IMR-90 (cell line): ENCODE data around the gene FAM124A. TPM values are rescaled to one million over a fixed set of nuclear protein-coding genes. Genes with fewer than 3 reads are reported as not detected.

Experiments
- ATAC-seq: fragments of 200-7000 bp; cut with Tn5 transposase; 2 replicates; pipeline ENCODE4 v1.9.1; 2020; ENCODE audit warnings: low read depth, mild to moderate bottlenecking, moderate library complexity
- BruUV-seq: library from RNA; stranded (reverse); fragments of 400-500 nt; replicated peaks from 2 replicates; lab custom pipeline; 2021; lab: Mats Ljungman, UMichigan
- CTCF ChIA-PET: fragments of 300-600 bp; formaldehyde crosslinking; extraction: SDS; loops from one replicate; lab custom pipeline; 2021; ENCODE audit warnings: antibody characterized with exemption; lab: Yijun Ruan, JAX
- POLR2A ChIA-PET: fragments of 300-600 bp; sonication (Branson Sonifier 250); formaldehyde crosslinking; loops from one replicate; lab custom pipeline; 2022; ENCODE audit warnings: antibody characterized with exemption; ENCODE audit not compliant: unreplicated experiment; lab: Charles Lee
- DNase-seq: peaks from one replicate; pipeline ENCODE4 v3.0.0; 2013
- H2AFZ ChIP-seq: replicated peaks from 2 replicates; pipeline ENCODE3; 2013; ENCODE audit warnings: low read length, mild to moderate bottlenecking; ENCODE audit not compliant: poor library complexity
- H2AK5ac ChIP-seq: 2 replicates; pipeline ENCODE4 v1.6.1; 2013; ENCODE audit warnings: low read depth, low read length, inconsistent platforms
- H2AK9ac ChIP-seq: replicated peaks from 2 replicates; pipeline ENCODE3; 2013; ENCODE audit warnings: mild to moderate bottlenecking, low read depth, low read length, moderate library complexity; ENCODE audit not compliant: poor library complexity
- H2BK120ac ChIP-seq: 2 replicates; pipeline ENCODE4 v1.6.1; 2013; ENCODE audit warnings: low read depth, low read length, inconsistent platforms
- H2BK15ac ChIP-seq: 3 replicates; pipeline ENCODE4 v1.6.1; 2013; ENCODE audit warnings: low read depth, low read length, inconsistent platforms
- H2BK20ac ChIP-seq: 2 replicates; pipeline ENCODE4 v1.6.1; 2013; ENCODE audit warnings: low read depth, mild to moderate bottlenecking, inconsistent platforms, low read length, moderate library complexity
- H2BK5ac ChIP-seq: 2 replicates; pipeline ENCODE4 v1.6.1; 2013; ENCODE audit warnings: mild to moderate bottlenecking, low read depth, low read length, inconsistent platforms; ENCODE audit not compliant: poor library complexity, severe bottlenecking
- H3K14ac ChIP-seq: replicated peaks from 2 replicates; pipeline ENCODE4 v1.6.1; 2013; ENCODE audit warnings: low read depth, low read length, inconsistent platforms
- H3K18ac ChIP-seq: 2 replicates; pipeline ENCODE4 v1.6.1; 2013; ENCODE audit warnings: low read depth, low read length, control low read depth
- H3K23ac ChIP-seq: 2 replicates; pipeline ENCODE4 v1.6.1; 2013; ENCODE audit warnings: low read depth, low read length, inconsistent platforms
- H3K27ac ChIP-seq: 2 replicates; pipeline ENCODE4 v1.5.1; 2013; ENCODE audit warnings: mild to moderate bottlenecking, control low read depth, low read length; ENCODE audit not compliant: insufficient read depth
- H3K27me3 ChIP-seq: 2 replicates; pipeline ENCODE4 v1.6.1; 2013; ENCODE audit warnings: low read length; ENCODE audit not compliant: control insufficient read depth, insufficient read depth
- H3K36me3 ChIP-seq: 2 replicates; pipeline ENCODE4 v1.6.1; 2013; ENCODE audit warnings: low read length, mixed read lengths; ENCODE audit not compliant: control insufficient read depth, insufficient read depth
- H3K4ac ChIP-seq: 2 replicates; pipeline ENCODE4 v1.6.1; 2013; ENCODE audit warnings: low read depth, low read length, inconsistent platforms
- H3K4me1 ChIP-seq: 2 replicates; pipeline ENCODE4 v1.6.1; 2013; ENCODE audit warnings: low read length, mixed read lengths; ENCODE audit not compliant: control insufficient read depth, insufficient read depth
- H3K4me2 ChIP-seq: 2 replicates; pipeline ENCODE4 v1.6.1; 2013; ENCODE audit warnings: low read depth, mild to moderate bottlenecking, control low read depth, low read length, moderate library complexity
- H3K4me3 ChIP-seq: 2 replicates; pipeline ENCODE4 v1.5.1; 2013; ENCODE audit warnings: low read depth, mild to moderate bottlenecking, control low read depth, low read length, moderate library complexity; ENCODE audit not compliant: insufficient read depth
- H3K56ac ChIP-seq: 2 replicates; pipeline ENCODE4 v1.6.1; 2013; ENCODE audit warnings: low read length, inconsistent platforms; ENCODE audit not compliant: insufficient read depth; ENCODE audit errors: extremely low read depth
- H3K79me1 ChIP-seq, 2 experiments: 2 replicates each; pipeline ENCODE4 v1.6.1; 2013; ENCODE audit warnings: low read length in 2 of 2, inconsistent platforms in 1 of 2, low read depth in 1 of 2
- H3K9ac ChIP-seq: 2 replicates; pipeline ENCODE4 v1.6.1; 2013; ENCODE audit warnings: low read depth, low read length, control low read depth
- H3K9me1 ChIP-seq: 2 replicates; pipeline ENCODE4 v1.6.1; 2013; ENCODE audit warnings: low read length, inconsistent platforms; ENCODE audit not compliant: insufficient read depth
- H3K9me3 ChIP-seq: 2 replicates; pipeline ENCODE4 v1.6.1; 2013; ENCODE audit warnings: low read length; ENCODE audit not compliant: control insufficient read depth, insufficient read depth
- H4K20me1 ChIP-seq: 2 replicates; pipeline ENCODE4 v1.6.1; 2013; ENCODE audit warnings: low read length, inconsistent platforms; ENCODE audit not compliant: insufficient read depth
- H4K5ac ChIP-seq: 2 replicates; pipeline ENCODE4 v1.6.1; 2013; ENCODE audit warnings: mild to moderate bottlenecking, low read depth, low read length, control low read depth
- H4K8ac ChIP-seq, 2 experiments: 2 replicates each; pipeline ENCODE4 v1.6.1; 2013; ENCODE audit warnings: low read depth in 2 of 2, low read length in 2 of 2, control low read depth in 1 of 2, inconsistent platforms in 1 of 2
- H4K91ac ChIP-seq: 2 replicates; pipeline ENCODE4 v1.6.1; 2013; ENCODE audit warnings: low read depth, low read length, inconsistent platforms; ENCODE audit not compliant: insufficient read depth
- BHLHE40 ChIP-seq: fragments of 150-350 bp; IDR thresholded peaks from 2 replicates; pipeline ENCODE4 v1.6.1; 2016; ENCODE audit warnings: mild to moderate bottlenecking, low read depth, low read length
- CHD1 ChIP-seq: IDR thresholded peaks from 2 replicates; pipeline ENCODE4 v1.6.1; 2012; ENCODE audit warnings: low read depth, low read length, improper control_type of control experiment
- CTCF ChIP-seq: conservative IDR thresholded peaks from 2 replicates; pipeline ENCODE4 v1.5.1; 2012; ENCODE audit warnings: mild to moderate bottlenecking, low read depth, low read length, improper control_type of control experiment
- ELK1 ChIP-seq: fragments of 150-350 bp; IDR thresholded peaks from 2 replicates; pipeline ENCODE4 v1.6.1; 2016; ENCODE audit warnings: low read depth, mild to moderate bottlenecking, low read length, moderate library complexity, borderline replicate concordance
- MAFK ChIP-seq: IDR thresholded peaks from 2 replicates; pipeline ENCODE4 v1.6.1; 2012; ENCODE audit warnings: low read depth, low read length, improper control_type of control experiment
- MAZ ChIP-seq: IDR thresholded peaks from 2 replicates; pipeline ENCODE4 v1.6.1; 2012; ENCODE audit warnings: low read depth, mild to moderate bottlenecking, low read length, improper control_type of control experiment, moderate library complexity, borderline replicate concordance
- POLR2A ChIP-seq: IDR thresholded peaks from 2 replicates; pipeline ENCODE4 v1.6.1; 2012; ENCODE audit warnings: mild to moderate bottlenecking, low read depth, low read length
- RCOR1 ChIP-seq: IDR thresholded peaks from 2 replicates; pipeline ENCODE4 v1.6.1; 2012; ENCODE audit warnings: mild to moderate bottlenecking, low read length, improper control_type of control experiment; ENCODE audit not compliant: insufficient replicate concordance
- RFX5 ChIP-seq: IDR thresholded peaks from 2 replicates; pipeline ENCODE4 v1.8.0; 2012; ENCODE audit warnings: low read depth, mild to moderate bottlenecking, low read length, moderate library complexity
- WGBS, 2 experiments: methylation state at CpG; one replicate each; pipeline versions ENCODE4 v1.1.5 to v1.1.7; 2013; ENCODE audit warnings: missing lambda C conversion rate in 2 of 2; ENCODE audit not compliant: insufficient read length in 1 of 2; ENCODE audit errors: extremely low coverage in 2 of 2; 5-methylcytosine and 5-hydroxymethylcytosine counted together
- dilution Hi-C: fragments of 300-500 bp; cut with HindIII; formaldehyde crosslinking; loops from one replicate; pipeline ENCODE4 v1.14.3; 2018; ENCODE audit warnings: low sequenced_read_pairs; ENCODE audit not compliant: unreplicated experiment
- in situ Hi-C: fragments of 300-500 bp; cut with MboI; formaldehyde crosslinking; loops from 3 replicates; pipeline ENCODE4 v1.14.3; 2019; ENCODE audit warnings: low sequenced_read_pairs, inconsistent platforms, mixed read lengths
- intact Hi-C: fragments of 100-400 bp; cut with micrococcal nuclease; formaldehyde crosslinking; loops from 2 replicates; pipeline ENCODE4 v1.10.0; 2022
- polyA plus RNA-seq, 3 experiments: library from polyadenylated mRNA; depleted of rRNA; stranded (reverse); fragments of >200 nt; gene quantifications; 2 replicates each; pipeline ENCODE4 v1.2.3, GENCODE V29; 2012; ENCODE audit warnings: low replicate concordance in 1 of 3
- total RNA-seq: library from RNA; depleted of rRNA; stranded (reverse); fragments of >200 nt; gene quantifications from 2 replicates; pipeline ENCODE4 v1.2.3, GENCODE V29; 2012

Gene FAM124A
- total and polyA plus RNA-seq, 2 of the 4 experiments (the other 2 are of a cell fraction) = 0.03 TPM; not detected in 1

- Histone ChIP-seq H3K9me1 (no peaks in the 10 kb centered on the region), H3K4me1 (no peaks in the 10 kb centered on the region), H2BK15ac (no peak overlapping the region), H3K4me2 (no peak overlapping the region), H3K4ac (no peak overlapping the region), H4K20me1 (no peaks in the 10 kb centered on the region), H3K27me3 (peaks cover 4% of the 10 kb centered on the region), H3K56ac (no peak overlapping the region), H2AK9ac (no peak overlapping the region), H3K79me1 (no peaks in the 10 kb centered on the region), H3K4me3 (no peak overlapping the region), H2AK5ac (no peak overlapping the region), H2AFZ (no peak overlapping the region), H4K5ac (no peak overlapping the region), H2BK5ac (no peak overlapping the region), H3K36me3 (no peaks in the 10 kb centered on the region), H3K9me3 (no peaks in the 10 kb centered on the region), H4K91ac (no peak overlapping the region), H3K27ac (no peak overlapping the region), H3K9ac (no peak overlapping the region), H2BK120ac (no peak overlapping the region), H3K18ac (no peak overlapping the region), H3K23ac (no peak overlapping the region), H3K14ac (no peak overlapping the region), H2BK20ac (no peak overlapping the region), H4K8ac (no peak overlapping the region)
- dilution Hi-C loops = no loop called here
- TF ChIP-seq CTCF = no peak
- TF ChIP-seq MAFK = no peak
- TF ChIP-seq BHLHE40 = no peak
- TF ChIP-seq ELK1 = no peak
- no peak for TF ChIP-seq RCOR1
- TF ChIP-seq MAZ = no peak
- TF ChIP-seq POLR2A = no peak
- no peak for TF ChIP-seq RFX5
- TF ChIP-seq CHD1 = no peak
- ATAC-seq (no peak), DNase-seq (no peak)
- ChIA-PET POLR2A (no interaction called here), CTCF (no interaction called here)
- intact Hi-C loops = no loop called here
- BruUV-seq = no TSS peak
- in situ Hi-C loops = no loop called here
- no CpG with 5 or more reads among the region's 1 CpG for WGBS, 2 experiments
Observed at GRCh38 chr13:51192348-51192747, 29.9 kb upstream of the FAM124A start.
